Suppressor macrophage treated with lipopolysaccharide for 1 hour (primary cell): ENCODE measurements around the gene KLRC1.
"Not testable (repeated sequence)": the region's sequence is repeated elsewhere in the genome, so short reads cannot be mapped to it uniquely, and the experiment has no call there.

Experiments
- DNase-seq, 3 donors: peaks; one replicate each; pipeline ENCODE4 v3.0.0-alpha.2; 2020 to 2022

Gene KLRC1

DNA sequence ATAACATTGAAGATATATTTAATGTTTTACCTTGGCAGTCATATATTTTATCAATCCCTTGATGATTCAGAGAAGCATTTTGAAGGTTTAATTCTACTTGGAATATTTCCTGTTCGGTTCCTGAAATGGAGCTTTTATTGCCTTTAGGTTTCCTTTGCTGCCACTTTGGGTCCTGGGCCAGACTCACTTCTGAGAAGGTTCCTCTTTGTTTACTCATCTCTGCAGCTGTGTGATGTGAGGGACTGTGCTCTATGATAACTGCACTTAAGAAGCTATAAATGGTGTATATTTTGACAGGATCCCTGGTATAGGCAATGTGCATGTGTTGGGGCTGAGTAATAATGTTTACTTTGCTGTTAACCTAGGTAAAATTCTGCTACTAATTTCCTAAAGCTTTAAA, 32.8 kb downstream of the KLRC1 start, which contains the start of gene KLRC3:
TSS of gene KLRC3 (minus strand) at position 262 of the 400 bp plus-strand sequence. CDS start at position 217, 45 bp downstream.
- DNase-seq: not testable (repeated sequence)

DNA sequence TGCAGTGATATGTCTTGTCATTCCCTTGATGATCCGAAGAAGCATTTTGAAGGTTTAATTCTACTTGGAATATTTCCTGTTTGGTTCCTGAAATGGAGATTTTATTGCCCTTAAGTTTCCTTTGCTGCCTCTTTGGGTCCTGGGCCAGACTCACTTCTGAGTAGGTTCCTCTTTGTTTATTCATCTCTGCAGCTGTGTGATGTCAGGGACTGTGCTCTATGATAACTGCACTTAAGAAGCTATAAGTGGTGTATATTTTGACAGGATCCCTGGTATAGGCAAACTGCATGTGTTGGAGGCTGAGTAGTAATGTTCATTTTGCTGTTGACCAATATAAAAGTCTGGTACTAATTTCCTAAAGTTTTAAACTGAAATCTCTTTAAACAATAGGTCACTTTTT, 43.8 kb downstream of the KLRC1 start, which contains the start of gene KLRC4:
TSS of gene KLRC4 (minus strand) at position 366 of the 400 bp plus-strand sequence. CDS start at position 184, 182 bp downstream.
- peak; percentile 36 to 52 (median 38) for DNase-seq

DNA sequence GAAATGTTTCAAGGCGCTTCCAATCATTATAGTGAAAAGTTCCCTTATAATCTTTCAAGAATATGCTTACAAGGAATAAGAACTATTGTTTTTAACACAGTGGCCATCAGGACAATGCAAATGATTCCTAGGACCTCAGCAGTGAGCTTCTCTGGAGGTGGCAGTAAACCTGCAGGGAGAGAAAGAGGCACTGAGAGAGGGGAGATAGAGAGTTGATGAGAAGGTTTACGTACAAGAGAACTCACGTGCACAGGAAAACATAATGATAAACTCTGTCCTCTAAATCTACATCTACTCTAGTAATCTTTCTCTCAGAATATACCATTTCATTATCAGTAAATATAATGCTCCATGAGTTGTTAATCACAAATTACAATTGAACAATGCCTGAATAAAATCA, 44.3 kb downstream of the KLRC1 start:
- no peak for DNase-seq

DNA sequence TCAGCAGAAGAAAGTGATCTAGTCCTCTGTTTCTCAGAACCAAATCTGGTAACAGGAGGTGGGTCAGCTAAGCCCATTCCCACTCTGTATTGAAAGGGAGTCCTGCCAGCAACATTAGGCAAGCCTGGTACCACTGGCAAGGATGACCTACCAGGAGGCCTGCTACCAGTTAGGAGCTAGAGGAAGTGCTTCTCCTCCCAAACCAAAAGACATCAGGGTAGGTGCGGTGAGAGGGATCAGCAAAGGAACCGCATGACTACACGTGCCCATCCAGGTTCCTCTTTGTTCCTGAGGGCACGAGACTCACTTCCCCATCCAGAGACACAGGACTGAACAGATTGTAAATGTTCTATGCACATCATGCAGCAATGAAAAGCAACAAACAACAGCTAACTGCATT, 46.5 kb downstream of the KLRC1 start:
- peak; percentile 44 to 58 (median 55) for DNase-seq

DNA sequence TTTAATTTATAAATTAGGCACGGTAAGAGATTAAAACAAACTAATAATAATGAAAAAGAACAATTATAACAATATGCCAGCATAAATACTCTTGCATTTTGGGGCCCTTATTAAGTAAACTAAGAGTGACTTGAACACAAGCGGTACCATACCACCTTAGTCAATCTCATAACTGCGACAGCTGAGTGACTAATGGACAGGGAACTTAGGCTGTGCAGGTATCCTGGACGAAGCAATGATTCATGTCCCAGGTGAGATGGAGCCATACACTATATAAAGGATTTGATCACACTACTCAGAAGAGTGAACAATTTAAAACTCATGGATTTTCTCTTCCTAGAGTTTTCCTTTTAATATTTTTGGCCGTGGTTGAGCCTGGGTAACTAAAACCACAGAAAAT, 47.9 kb downstream of the KLRC1 start:
- no peak for DNase-seq

DNA sequence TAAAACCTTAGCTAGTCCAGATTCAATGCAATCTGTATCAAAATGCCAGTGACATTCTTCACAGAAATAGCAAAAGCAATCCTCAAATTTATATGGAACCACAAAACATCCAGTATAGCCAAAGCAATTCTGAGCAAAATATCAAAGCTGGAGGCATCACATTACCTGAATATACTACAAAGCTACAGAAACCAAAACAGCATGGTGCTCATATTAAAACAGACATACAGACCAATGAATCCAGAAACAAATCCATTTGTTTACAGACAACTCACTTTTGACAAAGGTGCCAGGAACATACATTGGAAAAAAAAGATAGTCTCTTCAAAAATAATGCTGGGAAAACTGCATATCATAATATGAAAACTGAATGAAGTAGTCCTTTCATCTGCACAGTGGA, 48.4 kb downstream of the KLRC1 start:
- DNase-seq: no peak

DNA sequence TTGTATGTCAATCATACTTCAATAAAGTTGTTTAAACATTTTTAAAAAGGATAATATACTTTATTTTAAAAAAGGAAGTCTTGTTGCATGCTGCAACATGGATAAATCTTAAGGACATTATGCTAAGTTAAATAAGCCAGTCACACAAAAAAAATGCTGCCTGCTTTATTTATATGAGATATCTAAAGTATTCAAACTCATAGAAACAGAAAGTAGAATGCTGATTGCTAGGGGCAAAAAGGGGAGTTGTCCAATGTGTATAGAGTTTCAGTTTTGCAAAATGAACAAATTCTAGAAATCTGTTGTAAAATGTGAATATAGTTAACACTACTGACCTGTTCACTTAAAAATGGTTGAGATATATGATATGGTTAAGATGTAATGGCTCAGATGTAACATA, 52.3 kb downstream of the KLRC1 start:
- no peak for DNase-seq

DNA sequence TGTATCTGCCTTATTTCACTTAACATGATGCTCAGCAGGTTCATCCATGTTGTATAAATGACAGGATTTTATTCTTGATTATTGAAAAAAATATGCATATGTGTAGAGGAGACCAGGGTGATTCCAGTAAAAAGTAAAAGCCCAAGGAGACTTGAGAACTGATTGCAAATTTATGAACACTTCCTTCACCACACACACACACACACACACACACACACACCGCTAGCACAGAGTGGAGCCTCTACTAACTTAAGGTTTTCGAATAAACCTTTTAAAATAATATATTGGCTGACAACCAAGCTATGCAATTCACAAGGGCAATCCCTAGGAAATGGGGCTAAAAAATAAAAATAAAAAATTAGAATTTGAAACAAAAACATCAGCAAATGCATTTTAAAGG, 55.0 kb downstream of the KLRC1 start:
- no peak for DNase-seq

DNA sequence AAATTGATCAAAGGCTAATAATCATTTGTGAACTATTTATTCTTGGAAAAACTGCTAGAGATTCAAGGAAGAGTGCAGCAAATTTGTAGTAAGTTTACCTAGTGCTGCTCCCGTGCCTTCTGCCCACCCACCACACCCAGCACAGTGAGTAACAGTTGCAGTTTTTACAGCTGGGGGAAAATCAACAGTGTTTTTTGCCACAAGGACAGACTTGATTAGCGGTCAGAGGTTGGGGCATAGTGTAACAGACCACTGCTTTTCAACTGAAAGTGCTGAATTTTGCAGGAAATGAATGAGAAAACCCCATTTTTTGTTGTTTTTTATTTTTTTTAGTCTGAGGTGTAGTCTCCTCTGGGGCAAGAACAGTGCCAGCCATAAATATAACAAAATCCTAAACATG, 55.9 kb downstream of the KLRC1 start:
- DNase-seq: no peak

DNA sequence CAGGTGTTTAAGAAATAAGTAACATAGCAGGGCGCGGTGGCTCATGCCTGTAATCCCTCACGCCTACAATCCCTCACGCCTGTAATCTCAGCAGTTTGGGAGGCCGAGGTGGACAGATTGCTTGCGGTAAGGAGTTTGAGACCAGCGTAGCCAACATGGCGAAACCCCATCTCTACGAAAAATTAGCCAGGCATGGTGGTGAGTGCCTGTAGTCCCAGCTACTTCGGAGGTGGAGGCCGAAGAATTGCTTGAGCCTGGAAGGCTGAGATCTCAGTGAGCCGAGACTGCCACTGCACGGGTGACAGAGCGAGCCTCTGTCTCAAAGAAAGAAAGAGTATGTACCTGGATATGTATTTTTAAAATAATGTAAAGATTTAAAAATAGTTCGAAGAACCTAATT, 57.0 kb downstream of the KLRC1 start:
- DNase-seq: not testable (repeated sequence)
